ENCODE data around the gene TNNI3. TPM values are rescaled to one million over a fixed set of nuclear protein-coding genes. Genes with fewer than 3 reads are reported as not detected.

TNNI3 gene
- total and polyA plus RNA-seq, 10 of the 15 experiments (the other 5 are each of a cell fraction or from before 2014, with no cell fraction given), result not detected

- no peak for TF ChIP-seq CHD4 (IDR thresholded peaks at IDR 0.05)
- TF ChIP-seq E2F8 (IDR thresholded peaks at IDR 0.05; ENCODE audit: low read depth, partially characterized antibody), result no peak
- peak; percentile 52 for TF ChIP-seq FOS (IDR thresholded peaks at IDR 0.05; ENCODE audit: borderline replicate concordance, extremely low read depth, insufficient read length)
Observed at GRCh38 chr19:55166530-55167268, 9.2 kb upstream of the TNNI3 start, which contains the start of gene DNAAF3 (continued).

GRCh38 chr19:55165952-55166529 is 8.5 kb upstream of the TNNI3 start:
- FAIRE-seq (no peak), DNase-seq (ENCODE audit: low read depth, low spot score) (no peak), ATAC-seq (peak; percentile 73)
- CTCF ChIA-PET, result interaction anchor here (0.5 to 1.0 kb wide), 2 partner anchors 10 to 44 kb away, joined by 3 read pairs; no protein-coding TSS in a partner anchor
- POLR2A ChIA-PET, result no interaction called here
- SMC1A ChIA-PET (ENCODE audit: uncharacterized antibody, unreplicated experiment), result interaction anchor here (1.0 kb wide), 1 partner anchor 10 kb away, joined by 3 read pairs; no protein-coding TSS in a partner anchor
- Histone ChIP-seq H3K4me2 (ENCODE audit: control insufficient read depth, insufficient read depth) (0 out of 2 replicates have a peak overlapping the region, but pooled peaks have one; percentile 34), H2AFZ (ENCODE audit: control insufficient read depth, low read depth, low read length) (no peak overlapping the region), H3K27me3 (replicated peaks in 1 of 2; ENCODE audit: control insufficient read depth in 2 of 2, insufficient read depth in 2 of 2, low read length in 1 of 2) (peaks cover 0 to 3% of the 10 kb centered on the region in 2 experiments; a peak in 1 of 4 replicates), H3K9ac (ENCODE audit: control insufficient read depth, insufficient read depth, low read length) (no peak overlapping the region), H4K20me1 (ENCODE audit: control insufficient read depth, insufficient read depth) (no peaks in the 10 kb centered on the region), H3K79me2 (ENCODE audit: control insufficient read depth, insufficient read depth, low read length) (no peaks in the 10 kb centered on the region), H3K4me1 (ENCODE audit: control insufficient read depth, insufficient read depth, low read length) (no peaks in the 10 kb centered on the region), H3K36me3 (ENCODE audit: control insufficient read depth in 2 of 2, insufficient read depth in 2 of 2, low read length in 1 of 2) (no peaks in the 10 kb centered on the region), H3K9me3 (replicated peaks; ENCODE audit: control insufficient read depth, insufficient read depth, low read length) (no peaks in the 10 kb centered on the region), H3K27ac (ENCODE audit: control insufficient read depth, insufficient read depth) (no peak overlapping the region), H3K4me3 (0 out of 2 replicates have a peak overlapping the region, but pooled peaks have one; percentile 34)
- TF ChIP-seq CTCF (IDR thresholded peaks at IDR 0.05 in 2 of 3, conservative IDR thresholded peaks at IDR 0.05 in 1 of 3; ENCODE audit: control insufficient read depth in 2 of 3, extremely low read depth in 1 of 3, insufficient read depth in 1 of 3, low read depth in 3 of 3, low read length in 3 of 3), result peak; percentile 13 to 41 (median 27); a peak in 4 of 6 replicates
- TF ChIP-seq ZNF24 (IDR thresholded peaks at IDR 0.05), result no peak
- peak; percentile 69 for TF ChIP-seq HCFC1 (IDR thresholded peaks at IDR 0.05; ENCODE audit: low read length)
- TF ChIP-seq USF1 (IDR thresholded peaks at IDR 0.05; ENCODE audit: borderline replicate concordance, extremely low read length, insufficient read depth, low read depth, low read length), result peak; percentile 3
- peak; percentile 67 for TF ChIP-seq SIX5 (IDR thresholded peaks at IDR 0.05; ENCODE audit: low read depth, low read length, severe bottlenecking)
- RAD21 ChIA-PET (ENCODE audit: unreplicated experiment), result no interaction called here
- 17% methylated on average over 31 of the region's 34 CpGs for WGBS (ENCODE audit: insufficient coverage, insufficient replicate concordance, low lambda C conversion rate, missing lambda C conversion rate)
- in situ Hi-C loops (cut with MboI), result no loop called here
- intact Hi-C loops (cut with micrococcal nuclease; ENCODE audit: unreplicated experiment), result no loop called here
- no TSS peak for BruUV-seq (replicated peaks)

Data from GM12878 (cell line).